GM18526 (cell line): ENCODE results near the gene NLRP8.

Source experiments
- POLR2A ChIP-seq: IDR thresholded peaks from 3 replicates; pipeline ENCODE4 v1.6.1; 2011; ENCODE audit not compliant: insufficient read length; ENCODE audit errors: extremely low read depth

The NLRP8 gene

DNA sequence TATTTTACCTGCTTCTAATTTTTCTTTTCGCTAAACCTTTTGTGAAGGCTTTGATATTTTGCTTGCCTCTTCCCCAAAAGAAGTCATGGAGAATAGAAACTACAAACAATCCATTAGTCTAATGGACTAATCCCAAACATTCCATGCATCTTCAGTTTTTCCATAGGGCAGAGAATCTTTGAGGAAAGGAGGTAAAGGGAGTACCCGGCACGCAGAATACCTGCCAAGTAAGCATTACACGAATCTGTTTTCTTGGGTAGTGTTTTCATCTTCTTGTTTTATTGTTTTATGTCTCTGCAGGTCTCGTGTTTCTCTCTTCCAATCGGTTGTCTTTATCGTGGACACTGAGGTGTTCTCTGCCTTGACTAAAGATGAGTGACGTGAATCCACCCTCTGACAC lies at the start of gene NLRP8:
TSS of gene NLRP8 (plus strand) at position 301 of the 400 bp plus-strand sequence.
- TF ChIP-seq POLR2A = no peak

- TF ChIP-seq POLR2A = no peak
These were observed 48.7 kb upstream of the NLRP8 start for GRCh38 chr19:55898911-55899310.

GRCh38 chr19:55901369-55902079 lies 46.1 kb upstream of the NLRP8 start:
- no peak for TF ChIP-seq POLR2A

GRCh38 chr19:55902080-55902751 lies 45.4 kb upstream of the NLRP8 start:
- TF ChIP-seq POLR2A = no peak

- no peak for TF ChIP-seq POLR2A
These were observed 40.3 kb upstream of the NLRP8 start for GRCh38 chr19:55907286-55907685.

DNA sequence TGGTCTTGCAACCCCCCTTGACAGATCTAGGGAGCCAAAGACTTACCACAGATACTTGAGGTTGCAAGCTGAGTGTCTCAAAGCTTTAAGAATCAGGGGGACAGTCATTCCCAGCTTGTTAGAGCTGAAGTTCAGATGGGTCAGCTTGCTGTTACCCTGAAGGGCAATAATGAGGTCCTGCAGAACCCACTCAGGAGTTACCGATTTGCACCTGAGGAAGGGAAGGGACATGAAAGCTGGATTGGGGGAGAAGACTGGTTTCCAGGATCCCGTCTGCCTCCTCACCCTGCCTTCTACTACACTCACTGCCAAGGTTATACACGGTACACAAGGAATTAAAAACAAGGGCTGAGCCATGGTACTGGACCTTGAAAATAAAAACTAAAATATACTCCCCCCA lies 39.9 kb upstream of the NLRP8 start:
- no peak for TF ChIP-seq POLR2A

- no peak for TF ChIP-seq POLR2A
These were observed 37.8 kb upstream of the NLRP8 start for GRCh38 chr19:55909801-55910200.

DNA sequence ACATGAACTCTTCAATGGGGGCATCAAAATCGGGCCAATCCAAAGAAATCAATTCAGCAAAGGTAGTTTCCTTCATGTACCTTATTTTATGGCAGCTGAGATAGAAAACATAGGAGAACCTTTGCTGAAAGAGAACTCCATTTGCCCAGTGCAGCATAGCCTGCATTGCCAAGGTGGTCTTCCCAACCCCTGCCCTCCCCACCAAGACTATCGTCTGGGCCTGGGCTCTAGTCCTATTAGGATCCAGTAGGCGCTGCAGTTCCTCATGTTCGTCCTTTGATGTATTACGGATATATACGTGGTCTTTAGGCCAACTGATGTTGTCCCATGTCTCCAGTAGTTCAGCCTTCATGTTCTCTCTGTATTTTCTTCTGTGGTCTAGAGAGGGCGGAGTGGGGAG lies 34.7 kb upstream of the NLRP8 start:
- TF ChIP-seq POLR2A = no peak

DNA sequence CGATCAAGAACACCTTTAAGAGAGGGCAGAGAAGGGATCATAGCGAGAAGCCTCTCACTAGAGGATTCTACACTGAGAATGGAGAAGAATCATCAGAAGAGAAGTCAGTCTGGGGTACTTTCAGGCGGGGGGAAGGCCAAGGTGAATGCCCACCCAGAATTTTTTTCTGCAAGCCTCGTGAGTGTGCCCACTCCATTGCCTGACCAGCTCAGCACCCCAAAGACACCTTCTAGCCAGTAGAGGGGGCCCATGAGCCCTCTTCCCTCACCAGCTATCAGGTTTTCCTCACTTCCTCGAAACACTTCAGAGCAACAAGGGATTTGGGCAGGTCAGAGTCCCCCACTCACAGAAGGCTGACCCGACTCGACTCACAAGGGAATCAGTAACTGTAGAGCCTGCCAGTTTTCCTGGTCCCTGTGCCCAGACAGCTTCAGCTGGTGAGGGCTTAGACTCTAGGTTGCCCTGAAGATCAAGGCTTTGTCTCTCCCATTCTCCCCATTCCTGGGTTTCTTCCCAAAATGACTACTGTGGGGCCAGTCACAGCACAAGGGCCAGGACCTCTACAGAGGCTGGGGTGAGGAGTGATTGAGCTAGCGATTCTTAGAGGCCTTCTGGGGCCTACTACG lies 33.9 kb upstream of the NLRP8 start:
- no peak for TF ChIP-seq POLR2A

DNA sequence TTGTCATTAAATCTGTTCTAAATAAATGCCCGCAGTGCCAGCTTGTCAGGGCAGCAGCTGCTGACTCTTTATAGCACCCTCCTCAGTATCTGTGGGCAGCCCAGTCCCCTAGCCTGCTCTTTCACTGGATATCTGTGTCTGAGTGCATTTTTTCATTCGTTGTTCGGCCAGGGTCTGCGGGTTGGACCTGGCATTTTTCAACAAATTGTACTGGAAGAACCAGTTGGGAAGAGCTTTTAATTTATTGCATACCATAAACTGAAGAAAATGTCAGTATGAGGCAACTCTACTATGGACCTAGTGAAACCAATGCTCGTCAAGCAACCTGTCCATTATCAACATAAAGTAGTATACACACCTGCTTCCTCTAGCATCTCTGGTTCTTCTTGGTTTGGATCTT lies 24.1 kb upstream of the NLRP8 start:
- TF ChIP-seq POLR2A = no peak

DNA sequence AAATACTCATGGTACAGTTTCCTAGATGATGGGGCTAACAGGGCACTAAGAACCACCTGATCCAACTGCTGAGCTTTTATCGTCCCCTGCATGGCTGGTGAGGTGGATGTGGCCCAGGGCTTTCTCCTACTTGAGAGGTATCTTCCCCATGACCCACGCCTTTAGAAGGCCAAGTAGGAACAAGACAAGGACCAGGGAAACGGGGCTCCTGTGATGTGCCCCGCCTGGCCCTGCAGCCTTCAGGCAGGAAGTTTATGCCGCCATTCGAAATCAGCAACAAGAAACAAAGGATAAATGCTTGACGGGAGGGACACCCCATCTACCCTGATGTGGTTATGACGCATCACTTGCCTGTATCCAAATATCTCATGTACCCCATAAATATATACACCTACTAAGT lies 19.6 kb upstream of the NLRP8 start:
- no peak for TF ChIP-seq POLR2A

- no peak for TF ChIP-seq POLR2A
These were observed 16.6 kb upstream of the NLRP8 start for GRCh38 chr19:55930996-55931515.

DNA sequence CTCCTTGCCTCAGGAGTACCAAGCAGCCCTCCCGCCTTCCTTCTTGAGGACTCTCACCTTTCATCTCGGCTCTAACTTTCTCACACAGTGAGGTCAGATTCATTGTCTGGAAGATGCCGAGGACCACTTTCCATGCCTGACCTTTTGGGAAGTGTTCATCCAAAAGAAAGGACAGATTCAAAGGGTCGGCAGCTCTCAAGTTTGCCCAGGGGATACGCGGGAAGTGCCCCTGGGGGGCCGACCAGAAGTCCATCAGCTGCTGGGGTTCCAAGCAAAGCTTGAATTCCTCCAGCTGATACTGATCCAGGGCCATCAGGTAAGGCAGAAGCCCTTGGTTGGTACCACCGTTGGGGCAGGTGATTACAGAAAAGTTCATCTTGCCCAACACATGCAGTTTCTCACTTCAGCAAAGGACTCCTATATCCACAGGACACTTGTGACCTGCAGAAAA lies 15.7 kb upstream of the NLRP8 start, which contains the start of gene NLRP13:
TSS of gene NLRP13 (minus strand) at position 401 of the 451 bp plus-strand sequence. CDS start at position 376, 25 bp downstream.
- TF ChIP-seq POLR2A = no peak

GRCh38 chr19:55935206-55935605 lies 12.4 kb upstream of the NLRP8 start:
- no peak for TF ChIP-seq POLR2A

GRCh38 chr19:55939206-55939605 lies 8.4 kb upstream of the NLRP8 start:
- no peak for TF ChIP-seq POLR2A

GRCh38 chr19:55940306-55940705 lies 7.3 kb upstream of the NLRP8 start:
- TF ChIP-seq POLR2A = no peak
